KG1 (cell line): Measurements from ENCODE around the gene BTBD2.

ENCODE experiments used
- DNase-seq: peaks from one replicate; lab custom pipeline; 2025; lab: John Stamatoyannopoulos, UW

Gene BTBD2

DNA sequence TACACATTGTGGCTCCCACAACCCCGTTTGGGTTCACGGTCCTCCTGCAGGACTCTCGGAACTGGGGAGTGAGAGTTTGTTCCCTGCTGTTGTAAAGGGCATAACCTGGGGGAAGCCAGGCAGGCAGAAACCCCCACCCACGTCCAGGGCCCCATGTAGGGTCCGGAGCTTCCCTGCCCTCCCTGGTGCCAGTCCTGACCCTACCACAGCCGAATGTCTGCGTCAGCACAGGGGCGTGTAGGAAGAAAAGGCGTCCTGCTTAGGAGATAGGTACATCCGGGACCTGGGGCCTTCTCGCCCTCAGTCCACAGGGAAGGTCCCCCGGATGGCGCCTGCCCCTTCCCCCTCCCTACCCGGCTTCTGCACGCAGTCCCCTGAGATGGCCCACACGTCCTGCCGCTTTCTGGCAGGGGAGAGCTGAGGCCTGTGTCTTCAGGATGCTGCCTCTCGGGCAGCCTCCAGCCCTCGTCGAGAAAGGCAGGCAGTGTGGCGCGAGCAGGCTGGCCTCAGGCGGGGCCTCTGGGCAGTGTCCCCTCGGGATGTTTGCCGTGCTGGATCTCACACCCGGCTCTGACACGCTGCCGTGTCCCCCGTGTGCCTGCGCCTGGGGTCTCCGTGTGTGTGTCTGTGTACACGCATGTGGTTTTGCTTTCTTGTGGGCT, 55.5 kb downstream of the BTBD2 start:
- no peak for DNase-seq

GRCh38 chr19:1957562-1958248, 57.8 kb downstream of the BTBD2 start:
- DNase-seq = no peak

DNA sequence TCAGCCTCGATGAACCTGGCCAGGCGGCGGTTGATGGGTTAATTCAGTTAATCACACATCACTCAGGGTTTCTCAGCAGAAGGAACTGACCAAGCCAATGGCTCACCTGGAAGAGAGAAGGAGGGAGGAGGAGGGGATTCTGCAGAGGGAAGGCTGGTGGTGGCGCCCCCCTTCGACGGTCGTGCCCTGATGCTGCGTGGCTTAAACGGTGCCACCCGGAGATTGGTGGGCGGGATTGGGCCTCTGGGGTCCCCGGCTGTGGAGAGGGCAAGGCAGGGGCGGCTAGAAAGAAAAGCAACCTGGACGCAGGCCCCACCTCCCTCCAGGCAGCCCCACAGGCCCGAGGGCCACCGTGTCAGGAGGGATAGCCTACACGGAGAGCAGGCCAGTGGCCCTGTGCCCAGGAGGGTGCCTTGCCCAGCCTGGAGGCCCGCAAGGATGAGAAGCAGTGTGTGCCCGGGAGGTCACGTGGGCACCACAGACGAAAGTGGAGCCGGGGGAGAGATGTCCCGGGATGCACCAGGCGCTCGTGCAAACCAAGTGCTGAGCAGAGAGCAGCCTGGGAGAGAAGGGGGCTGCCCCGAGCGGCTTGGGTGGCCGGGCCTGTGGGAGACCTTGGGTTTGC, 58.5 kb downstream of the BTBD2 start:
- no peak for DNase-seq

DNA sequence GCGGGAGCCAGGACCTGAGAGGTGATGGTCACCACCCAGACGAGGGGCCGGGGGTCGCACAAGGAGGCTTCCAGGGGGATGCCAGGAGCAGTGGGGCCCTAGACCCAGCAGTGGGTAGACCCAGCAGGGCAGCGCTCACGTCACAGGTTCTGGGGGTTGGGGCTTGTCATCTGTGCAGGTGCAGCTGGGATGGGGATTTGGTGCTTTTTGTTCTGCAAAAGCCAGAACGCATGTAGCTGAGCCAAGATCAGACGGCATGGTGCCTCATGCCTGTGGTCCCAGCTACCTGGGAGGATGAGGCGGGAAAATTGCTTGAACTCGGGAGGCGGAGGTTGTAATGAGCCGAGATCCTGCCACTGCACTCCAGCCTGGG, 59.4 kb downstream of the BTBD2 start:
- DNase-seq = no peak

DNA sequence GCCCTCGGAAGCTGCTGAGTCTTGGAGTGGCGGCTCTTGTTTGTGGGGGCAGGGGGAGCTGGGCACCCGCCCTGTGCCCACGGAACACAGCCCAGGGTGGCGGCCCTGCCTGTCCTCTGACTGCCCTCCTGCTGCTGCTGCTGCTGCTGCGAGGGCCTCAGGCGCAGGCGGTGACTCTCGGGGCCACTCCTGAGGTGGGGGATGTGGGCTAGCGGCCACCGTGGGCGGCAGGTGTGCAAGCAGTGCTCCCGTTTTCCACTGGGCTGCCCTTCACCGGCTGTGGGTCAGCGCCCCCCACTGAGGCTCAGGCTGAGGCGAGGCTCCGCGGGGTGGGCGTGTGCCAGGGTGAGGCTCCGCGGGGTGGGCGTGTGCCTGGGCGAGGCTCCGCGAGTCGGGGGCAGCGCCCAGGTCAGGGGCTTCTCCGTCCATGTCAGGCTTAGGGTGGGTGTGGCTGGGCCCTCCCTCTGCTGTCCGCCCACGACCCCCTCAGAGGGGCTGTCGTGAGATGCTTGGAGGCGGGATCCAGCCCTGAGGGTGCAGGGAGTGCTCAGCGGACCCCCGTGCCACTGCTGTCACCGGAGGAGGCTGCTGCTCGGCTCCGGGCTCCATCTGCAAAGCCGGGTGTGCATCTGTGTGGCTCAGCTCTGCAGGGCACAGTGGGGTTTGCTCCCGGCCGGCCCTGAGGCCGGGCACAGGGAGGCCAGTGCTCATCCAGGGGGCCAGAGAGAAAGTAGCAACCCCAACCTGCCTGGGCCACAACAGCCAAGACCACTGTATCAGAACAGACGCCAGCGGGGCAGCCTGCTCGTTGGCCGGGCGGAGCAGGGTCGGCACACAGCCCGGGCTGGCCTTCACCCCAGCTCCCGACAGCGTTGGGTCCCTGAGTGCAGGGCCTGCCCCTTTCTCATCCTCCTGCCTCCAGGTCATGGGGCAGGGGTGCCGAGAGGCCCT, 60.1 kb downstream of the BTBD2 start:
- DNase-seq = no peak

DNA sequence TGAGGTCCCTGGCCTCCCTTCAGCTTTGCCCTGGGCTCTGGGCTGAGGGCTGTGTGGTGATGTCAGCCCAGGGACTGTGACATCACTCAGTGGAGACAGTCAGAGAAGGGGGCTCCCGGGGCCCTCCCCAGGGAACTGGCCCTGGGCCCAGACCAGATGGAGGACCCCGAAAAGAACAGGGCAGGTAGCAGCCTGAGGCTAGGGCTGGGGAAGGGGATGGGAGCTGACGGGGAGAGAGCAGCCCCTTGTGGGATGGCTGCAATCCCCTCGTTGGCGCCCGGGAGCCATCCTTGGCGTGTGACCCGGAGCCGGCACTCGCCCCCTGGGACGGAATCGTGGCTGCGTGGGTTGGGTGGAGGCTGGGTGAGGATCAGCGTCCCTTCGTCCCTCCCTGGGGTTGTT, 61.0 kb downstream of the BTBD2 start:
- DNase-seq = no peak

GRCh38 chr19:1953441-1954094, 61.9 kb downstream of the BTBD2 start:
- DNase-seq = no peak

DNA sequence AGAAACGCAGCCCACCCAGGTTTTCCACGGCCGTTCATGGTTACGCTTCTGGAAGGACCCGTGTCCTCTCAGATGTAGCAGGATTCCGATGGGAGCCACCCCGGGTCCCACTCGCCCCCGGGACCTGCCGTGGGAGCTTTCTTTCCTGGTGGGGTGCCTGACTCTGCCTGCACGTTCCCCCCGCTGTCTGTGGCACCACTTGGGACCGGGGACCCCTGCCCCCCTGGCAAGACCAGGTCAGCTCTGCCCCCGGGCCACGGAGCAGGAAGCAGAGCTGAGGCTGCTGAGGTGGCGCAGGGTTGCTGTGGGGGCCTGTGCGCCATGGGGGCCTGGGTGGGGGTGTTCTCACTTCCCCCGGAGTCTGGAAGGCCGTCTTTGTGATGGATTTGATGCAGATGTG, 62.5 kb downstream of the BTBD2 start:
- DNase-seq = no peak

DNA sequence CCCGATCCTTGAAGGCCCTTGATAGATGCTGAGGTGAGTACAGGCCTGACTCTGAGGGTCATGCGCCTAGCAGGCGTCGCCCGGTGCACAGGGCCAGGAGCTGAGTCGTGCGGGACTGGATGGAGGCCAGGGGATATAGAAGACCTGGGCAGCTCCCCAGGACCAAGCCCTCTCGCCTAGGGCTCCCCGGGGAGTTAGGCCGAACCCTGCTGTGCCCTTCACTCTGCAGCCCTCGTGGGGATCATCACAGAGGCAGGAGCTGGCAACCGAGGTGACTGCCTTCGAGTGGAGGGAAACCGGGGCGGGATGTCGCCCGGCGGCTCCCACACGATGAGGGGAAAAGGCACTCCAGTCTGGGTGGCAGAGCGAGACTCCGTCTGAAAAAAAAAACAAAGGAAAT, 62.9 kb downstream of the BTBD2 start:
- no peak for DNase-seq

DNA sequence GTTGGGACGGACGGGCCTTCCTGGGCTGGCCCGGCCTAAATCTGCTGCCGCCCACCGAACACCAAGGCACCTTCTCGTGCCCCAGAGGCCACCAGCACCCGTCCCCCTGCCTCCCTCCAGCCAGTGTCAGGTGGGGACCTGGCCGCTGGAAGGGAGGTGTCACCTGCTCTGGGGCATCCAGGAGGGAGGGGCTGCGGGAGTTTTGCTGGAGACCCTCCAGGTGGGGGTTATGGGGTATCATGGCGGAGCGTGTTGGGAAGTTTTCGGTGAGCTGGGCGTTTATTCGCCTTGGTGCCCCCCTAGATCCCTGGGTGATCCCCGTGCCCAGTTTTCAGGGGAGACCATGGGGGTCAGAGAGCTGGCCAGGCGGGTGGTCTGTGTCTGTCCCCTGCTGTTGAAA, 64.9 kb downstream of the BTBD2 start:
- no peak for DNase-seq

- no peak for DNase-seq
Observed at GRCh38 chr19:1949304-1950101, 66.0 kb downstream of the BTBD2 start.

DNA sequence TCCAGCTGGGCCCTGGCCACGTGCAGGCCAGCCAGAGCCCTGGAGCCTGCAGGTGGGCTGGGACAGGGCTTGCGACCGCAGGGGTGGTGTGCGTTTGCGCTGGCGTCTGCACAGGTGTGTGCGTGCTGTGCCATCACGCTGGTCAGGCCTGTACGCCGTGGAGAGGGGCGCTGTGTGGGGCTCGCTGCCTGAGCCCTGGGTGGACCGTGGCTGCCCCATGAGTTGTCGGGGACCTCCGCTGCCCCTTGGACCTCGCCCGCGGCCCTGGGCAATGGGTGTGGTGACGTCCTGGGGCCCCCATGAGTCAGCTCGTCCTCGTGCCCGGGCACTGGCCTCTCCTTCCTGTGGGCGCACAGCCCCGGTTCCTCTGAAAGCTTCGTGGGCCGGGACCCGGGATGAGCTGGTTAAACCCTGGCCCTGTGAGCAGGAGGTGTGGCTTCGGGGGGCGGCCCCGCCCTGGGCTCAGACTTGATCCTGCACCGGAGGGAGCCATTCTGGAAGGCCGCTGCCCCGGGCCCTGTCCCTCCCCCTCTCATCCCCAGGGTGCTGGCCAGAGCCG, 67.8 kb downstream of the BTBD2 start:
- no peak for DNase-seq

GRCh38 chr19:1945899-1946298, 69.6 kb downstream of the BTBD2 start:
- no peak for DNase-seq

- DNase-seq = no peak
Observed at GRCh38 chr19:1944916-1945561, 70.5 kb downstream of the BTBD2 start.

DNA sequence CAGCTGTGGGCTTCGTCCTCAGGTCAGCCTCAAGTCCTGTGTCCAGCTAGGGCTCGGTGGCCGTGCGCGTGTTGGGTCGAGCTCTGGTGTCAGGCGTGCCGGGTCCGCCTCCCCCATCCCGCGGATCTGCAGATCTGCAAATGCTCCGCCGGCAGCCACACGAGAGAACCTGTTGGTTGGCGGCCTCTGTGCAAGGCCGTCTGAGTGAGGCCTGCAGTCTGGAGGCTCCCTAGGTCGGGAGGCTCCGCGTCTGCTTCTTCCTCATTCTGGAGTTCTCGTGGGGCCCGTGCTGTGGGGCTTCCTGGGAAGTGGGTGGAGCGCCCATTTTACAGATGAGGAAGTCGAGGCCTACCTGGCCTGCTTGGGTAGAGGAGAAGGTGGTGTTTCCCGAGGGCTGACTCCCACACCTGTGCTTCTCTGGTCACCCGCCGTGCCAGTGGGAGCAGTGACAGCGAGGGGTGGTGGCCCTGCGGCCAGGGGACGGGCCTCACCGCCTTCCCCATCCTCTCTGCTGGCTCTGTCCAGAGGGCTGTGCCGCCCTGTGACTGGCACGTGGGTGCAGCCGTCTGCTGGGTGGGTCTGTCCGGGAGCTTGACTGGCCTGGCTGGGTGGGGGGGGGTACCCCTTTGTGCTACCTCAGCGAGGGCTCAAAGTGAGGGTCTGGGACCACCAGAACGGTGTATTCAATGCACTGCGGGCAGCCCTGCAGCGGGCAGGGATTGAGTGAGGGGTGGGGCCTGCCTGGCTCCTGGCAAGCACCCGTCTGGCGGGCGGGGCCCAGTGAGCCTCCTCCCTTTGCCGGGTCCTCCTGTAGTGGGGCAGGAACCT, 71.2 kb downstream of the BTBD2 start:
- no peak for DNase-seq

- no peak for DNase-seq
Observed at GRCh38 chr19:1943661-1944087, 71.8 kb downstream of the BTBD2 start.

DNA sequence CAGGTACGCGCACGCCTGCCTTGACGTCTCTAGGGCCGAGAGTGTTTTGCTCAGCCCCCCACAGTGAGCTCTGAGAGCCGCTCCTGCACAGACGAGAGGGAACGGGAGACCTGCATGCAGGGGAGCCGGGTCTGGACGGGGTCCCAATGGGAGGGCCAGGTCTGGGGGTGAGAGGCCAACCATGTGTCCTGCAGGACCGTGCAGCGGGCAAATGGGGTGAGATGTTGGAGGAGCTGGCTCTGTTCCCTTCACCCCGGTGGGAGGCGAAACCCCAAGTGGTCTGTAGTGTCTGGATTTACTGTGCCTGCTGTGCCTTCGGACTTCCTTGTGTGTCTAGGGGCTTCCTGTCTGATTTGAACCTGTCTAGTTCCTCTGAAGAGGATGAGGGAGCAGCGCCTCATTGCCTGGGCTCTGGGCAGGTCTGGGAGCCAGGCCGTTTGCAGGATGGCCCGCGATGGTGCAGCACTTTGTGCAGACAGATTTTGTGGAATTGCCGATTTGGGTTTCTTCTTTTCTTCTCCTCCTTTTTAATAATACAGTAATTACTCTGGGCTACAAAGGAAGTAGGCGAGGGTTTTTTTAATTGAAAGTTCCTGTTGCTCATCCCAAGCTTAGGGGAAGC, 72.5 kb downstream of the BTBD2 start:
- DNase-seq = peak; percentile 12

DNA sequence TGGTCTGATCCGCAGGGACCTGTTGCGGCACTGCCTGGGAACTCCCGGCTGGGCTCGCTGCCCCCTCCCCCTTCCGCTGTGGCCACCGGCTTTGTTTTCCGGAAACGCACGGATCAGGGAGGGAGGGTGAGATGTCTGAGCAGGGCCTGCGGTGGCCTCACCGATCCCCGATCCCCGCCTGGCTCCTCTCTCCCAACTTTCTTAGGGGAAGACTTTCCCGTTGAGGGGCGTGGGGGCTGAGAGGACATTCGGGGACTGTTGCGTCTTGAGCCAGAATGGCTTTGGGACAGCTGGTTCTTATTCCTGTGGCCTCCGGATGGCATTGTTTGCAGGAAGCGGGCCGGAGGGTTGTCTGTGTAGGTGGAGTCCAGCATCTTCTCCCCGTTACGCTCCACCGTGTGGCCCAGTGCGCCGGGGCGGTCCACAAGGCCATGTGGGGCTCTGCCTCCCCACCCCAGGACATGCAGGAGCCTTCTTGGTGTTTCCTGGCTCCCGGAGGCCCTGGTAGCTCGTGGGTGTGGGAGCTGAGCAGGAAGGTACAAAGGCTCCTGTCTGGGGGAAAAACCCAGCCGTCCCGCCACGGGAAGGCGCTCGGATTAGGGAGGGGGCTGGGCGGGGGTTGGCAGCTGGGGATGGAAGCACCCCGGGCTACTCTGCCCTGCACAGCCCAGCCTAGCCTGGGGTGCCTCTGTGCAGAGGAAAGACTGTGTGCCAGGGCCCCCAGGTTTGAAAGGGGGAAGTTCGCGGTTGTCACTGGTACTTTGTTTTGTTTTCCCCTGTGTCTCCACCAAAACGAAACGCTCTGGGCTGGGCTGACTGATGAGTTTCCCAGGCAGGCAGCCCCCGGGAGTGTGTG, 73.2 kb downstream of the BTBD2 start:
- DNase-seq = peak; percentile 31
